HG02588 (cell line): ENCODE data around the gene PI4KA.
"Not testable (repeated sequence)": the region's sequence is repeated elsewhere in the genome, so short reads cannot be mapped to it uniquely, and the experiment has no call there.

Experiments
- ATAC-seq: cut with Tn5 transposase; IDR thresholded peaks from one replicate; pipeline ENCODE4 v1.9.1; 2021; ENCODE audit warnings: mild to moderate bottlenecking, moderate library complexity; ENCODE audit not compliant: unreplicated experiment

The PI4KA gene

DNA sequence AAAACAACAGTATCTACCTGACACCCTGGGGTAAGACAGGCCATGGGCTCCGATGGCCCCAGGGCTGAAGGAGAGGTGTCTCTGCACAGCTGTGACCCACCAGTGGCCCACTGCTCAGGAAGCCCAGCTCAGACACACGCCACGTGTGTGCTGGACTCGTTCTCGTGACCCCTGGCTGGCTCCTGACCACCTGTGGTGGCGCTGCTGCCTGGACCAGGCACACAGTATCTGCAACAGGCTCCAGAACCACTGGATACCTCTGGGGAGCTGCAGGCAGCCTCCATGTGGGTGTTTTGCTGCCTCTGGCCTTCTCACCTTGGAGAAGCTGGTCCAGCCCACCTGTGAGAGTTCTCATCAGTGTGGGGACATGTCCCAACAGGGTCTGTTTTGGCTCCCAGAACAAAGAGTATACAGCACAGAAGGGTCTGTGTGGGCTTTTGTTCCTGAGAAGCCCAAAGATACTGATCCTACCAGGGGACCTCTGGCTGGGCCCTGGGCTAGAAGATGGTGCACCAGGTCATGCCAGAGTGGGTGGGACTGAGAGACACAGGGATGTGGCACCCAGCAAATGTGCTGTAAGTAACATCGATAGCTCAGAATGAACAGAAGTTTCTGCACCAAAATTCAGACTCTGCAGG lies 106.4 kb downstream of the PI4KA start:
- ATAC-seq = no peak

DNA sequence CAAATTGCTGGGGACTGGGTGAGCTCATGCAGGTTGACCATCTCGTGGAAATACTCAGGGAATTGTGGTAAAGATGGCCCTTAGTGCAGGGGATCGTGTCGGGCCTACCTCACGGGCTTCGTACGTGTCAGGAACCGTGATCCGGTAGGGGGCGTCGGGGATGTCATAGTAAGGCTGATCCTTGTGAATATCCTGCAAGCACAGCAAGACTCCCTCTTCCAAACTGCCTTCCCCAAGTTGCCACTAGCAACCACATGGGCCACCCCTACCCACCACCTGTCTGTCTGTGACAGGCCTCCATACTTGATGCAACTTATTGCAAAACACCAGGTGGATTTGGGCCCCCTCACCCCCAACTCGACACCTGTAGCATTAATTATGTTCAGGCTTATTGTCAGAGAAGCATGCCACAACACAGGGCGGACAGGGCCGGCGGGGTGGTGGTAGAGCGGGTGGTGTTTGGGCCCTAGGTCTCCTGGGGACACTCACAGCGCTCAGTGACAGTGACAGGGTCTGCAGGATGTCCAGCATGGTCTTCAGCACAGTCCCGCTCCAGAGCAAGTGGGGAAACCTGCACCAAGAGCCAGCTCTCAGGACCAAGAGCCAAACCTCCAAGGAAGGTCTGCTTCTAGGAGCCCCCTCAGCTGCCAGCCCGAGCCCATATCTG lies 107.3 kb downstream of the PI4KA start:
- ATAC-seq = no peak

DNA sequence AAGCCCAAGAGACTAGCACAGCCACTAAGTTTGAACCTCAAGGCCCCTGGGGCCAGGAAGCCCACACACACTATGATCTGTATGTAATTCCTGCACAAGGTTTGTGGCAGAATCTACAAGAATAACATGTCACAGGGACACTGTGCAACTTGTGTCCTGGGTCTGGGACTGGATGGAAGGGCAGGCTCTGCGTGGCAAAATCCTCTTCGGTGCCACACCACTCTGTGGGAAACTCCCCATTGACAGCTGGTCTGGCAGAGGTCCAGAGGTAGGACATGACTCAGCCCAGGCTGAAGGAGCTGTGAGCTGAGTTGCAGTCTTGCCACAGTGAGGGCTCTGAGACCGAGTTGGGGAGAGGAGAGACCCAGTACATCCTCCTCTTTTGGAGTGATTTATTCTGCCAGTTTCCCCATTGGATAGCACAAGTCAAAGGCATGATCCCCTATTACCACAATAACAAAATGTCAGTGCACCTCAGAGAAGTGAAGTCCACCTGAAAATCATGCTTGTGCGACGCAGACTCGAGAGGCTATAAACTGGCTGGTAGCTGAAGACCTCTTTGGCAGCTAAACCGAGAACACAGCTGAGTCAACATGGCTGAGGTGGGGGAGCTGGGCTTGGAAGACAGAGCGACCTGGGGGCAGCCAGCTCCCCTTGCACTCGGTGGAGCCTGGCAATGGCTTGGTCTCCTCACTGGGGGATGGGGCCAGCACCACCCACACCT lies 108.0 kb downstream of the PI4KA start:
- peak; percentile 37 for ATAC-seq

DNA sequence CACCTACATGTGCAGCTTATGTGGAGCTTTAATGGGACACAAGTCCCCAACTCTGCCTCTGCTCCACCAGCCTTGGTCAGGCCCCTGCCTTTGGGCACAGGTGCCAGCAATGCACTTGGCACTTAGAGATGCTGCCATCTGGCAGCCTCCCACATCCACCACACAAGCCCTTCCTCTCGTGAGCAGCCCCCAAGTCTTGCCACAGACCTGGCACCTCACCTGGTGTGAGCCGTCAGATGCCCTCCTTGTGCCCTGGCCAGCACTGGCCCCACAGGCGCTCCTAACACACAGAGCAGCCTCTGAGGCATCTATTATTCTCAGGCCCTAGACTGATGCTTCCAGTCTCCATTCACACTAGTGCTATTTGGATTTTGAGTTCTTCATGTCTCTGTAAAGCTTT lies 109.2 kb downstream of the PI4KA start:
- ATAC-seq = no peak

DNA sequence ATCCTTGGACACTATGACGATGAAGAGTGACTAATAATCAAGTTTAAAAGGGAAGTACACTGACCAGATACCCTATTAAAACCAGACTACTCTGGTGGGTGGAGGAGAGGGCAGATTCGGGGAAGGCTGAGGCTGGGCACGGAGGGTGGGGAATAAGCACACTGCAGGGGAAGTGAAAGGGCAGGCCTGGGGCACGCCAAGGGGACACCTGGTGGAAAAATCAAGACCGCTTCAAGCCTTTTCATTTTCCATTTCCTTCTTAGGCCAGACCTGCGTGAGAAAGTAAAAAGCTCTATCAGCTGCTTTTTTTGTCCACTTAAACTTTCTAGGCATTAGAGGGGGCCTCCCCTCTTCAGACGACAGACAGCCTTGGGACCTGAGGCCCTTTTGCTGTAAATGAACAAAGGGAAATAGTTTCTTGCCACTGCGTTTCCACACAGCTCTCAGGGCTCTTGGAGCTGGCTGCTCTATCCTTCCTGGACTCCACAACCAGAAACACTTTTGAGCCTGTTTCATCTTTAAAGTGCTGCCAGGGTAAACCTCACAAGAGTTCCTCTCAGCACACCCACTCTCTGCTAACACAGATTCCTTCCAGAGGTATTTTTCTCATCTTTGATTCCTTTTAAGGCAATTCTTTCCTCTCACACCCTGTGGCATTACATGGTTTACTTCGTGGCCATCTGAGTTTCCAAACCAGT lies 109.7 kb downstream of the PI4KA start:
- peak; percentile 67 for ATAC-seq

DNA sequence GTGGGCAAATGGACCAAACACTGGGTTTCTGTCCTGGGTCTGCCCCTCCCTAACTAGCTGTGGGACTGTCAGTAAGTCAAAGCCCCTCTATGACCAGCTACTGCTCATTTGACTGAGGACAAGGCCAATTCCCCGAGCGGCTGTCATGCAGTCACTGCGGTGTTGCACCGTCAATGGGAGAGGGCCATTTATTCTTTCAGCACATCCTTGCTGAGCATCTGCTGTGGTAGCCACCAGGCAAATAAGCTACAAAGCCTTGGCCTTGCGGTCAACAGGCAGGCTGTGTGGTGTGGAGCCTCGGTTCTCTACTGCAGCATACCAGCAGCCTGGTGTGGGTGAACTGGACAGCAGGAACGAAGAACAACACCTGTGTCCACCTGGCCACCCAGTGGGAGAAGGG lies 110.5 kb downstream of the PI4KA start:
- no peak for ATAC-seq

DNA sequence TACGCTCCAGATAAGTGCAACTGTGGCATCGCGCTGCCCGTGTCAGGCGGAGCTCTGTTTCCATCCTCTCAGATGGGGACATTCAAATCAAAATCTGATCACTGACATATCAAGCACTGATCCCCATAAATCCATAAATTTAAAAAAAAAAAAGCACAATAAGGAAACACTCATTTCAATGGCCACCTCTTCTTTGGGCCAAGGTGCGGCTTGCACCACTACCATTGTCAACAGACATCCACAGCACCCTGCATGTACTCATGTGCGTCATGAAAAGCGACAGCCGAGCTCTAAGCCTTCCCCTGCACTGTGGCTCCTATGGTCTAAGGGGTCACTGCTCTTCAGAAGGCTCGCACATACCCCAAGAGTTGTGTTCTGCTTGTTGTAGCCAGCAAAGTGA lies 111.4 kb downstream of the PI4KA start:
- ATAC-seq = no peak

DNA sequence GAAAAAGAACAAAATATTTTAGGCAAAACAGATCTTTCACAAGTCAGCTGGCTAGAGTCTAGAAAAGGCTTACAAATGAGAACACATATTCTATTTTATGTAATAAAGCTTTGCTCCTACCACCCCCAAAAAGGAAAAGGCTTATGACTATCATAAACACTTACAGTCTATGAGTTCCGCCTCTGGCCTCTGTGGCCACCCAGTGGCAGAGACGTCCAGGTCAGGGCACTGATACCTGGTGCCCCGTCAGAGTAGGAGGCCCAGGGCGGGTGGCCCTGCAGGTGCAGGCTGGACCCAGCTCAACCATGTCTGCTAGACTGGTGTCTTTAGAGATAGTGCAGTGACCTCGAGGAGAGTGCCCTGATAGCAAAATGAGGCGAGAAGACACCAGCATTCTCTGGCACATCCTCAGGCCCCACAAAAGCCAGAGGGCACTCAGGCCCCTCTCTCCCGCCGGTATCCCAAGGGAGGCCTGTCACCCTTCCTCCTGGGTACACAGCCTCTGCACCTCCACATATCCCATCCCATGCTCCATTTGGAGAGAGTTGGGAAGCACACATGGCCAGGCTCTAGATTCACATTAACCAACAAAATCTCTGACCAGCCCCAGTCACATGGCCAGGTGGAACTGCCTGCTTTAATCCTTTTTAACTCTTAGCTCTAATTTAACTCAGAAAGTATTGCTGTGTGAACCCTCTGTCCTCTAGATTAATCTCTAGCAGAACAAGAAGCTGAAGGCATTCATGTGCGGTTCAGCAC lies 112.0 kb downstream of the PI4KA start:
- no peak for ATAC-seq

DNA sequence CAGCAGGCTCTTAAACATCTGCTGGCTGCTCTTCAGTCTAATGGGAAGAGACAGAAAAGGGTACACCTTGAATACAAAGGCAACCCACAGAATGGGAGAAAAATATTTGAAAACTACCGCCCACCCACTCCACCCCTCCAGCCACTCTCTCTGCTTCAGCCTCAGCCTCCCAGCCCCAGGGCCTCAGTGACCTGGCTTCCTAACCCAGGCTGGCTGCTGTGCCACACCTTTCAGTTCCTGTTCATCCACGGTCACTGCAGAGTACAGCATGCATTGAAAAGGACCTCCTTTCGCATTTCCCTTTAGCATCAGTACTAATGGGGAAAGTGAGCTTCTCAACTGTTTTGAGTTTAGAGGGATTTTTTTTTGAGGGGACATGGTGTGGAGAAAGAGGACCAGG lies 113.5 kb downstream of the PI4KA start:
- no peak for ATAC-seq

DNA sequence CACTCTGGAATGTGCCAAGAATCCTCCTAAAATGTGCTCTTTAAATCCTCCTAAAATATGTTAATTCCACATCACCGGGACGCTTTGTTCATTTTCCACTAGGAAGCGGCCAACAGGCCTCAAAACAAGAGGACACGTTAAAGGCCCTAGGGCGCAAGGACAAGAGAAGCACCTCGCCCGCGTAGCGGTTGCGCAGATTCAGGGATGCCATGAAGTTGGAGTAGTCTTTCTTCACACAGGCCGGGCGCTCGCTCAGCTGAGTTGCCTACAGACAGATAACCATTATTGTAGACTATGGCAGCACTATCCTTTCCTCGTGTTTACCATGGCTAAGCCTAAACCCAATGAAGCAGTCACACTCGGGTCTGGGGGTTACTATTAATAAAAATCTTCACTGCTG lies 114.2 kb downstream of the PI4KA start:
- ATAC-seq = no peak

DNA sequence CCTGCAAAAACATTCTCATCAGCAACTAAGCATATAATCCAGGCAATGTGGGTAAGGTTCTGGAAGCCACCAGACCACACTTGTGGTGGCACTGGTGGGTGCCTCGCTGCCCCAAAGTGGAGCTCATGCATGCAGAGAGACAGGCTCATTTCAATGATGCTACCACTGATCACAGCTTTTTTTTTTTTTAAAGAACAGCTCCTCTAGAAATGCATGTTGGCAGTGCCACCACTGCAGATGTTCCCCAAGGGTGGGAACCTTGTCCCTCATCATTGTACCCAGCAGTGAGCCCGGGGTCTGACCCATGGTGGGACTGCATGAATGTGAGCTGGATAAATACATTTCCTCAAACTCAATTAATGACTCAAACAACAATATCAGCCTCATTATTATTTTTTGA lies 115.8 kb downstream of the PI4KA start:
- no peak for ATAC-seq

DNA sequence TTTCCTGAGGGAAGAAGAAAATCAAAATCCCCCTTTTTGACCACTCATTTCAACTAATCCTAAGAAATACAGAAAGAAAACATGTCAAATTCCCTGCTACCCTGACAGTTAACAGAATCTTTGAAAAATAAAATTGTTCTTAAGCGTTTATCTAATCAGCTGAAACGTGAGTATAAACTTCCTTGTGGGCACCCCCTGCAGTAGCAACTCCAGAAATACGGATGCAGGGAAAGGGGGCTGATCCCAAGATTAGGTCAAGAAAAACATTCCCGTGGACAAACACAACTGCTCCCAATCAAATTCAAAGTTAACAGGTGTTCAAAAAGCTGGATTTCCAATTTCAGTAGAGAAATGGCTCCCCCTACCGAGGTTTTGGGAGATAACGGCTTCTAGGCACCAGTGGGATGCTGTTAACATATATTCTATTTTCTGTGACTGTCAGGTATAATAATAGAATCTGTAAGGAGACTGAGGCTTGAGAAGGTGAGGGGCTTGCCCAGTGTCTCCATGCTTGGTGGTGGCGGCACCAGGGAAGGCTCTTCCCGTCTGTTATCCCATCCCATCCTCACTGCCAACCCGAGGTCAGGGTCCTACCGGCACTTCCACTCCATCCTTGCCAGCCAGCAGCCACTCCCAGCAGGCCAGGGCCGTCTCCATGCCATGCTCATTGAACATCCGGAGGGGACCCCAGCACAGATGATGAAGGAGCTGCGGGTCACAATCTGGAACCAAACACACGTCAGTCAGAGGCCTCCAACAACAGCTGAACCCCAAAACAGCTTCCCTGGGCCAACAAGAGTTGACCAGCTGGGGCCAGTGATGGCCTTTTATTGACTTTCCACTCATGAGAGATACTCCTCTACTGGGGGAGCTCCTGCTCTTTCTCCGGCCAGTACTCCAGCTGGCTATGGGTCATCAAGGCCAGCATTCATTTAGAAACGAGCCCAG lies 116.7 kb downstream of the PI4KA start:
- ATAC-seq = no peak

DNA sequence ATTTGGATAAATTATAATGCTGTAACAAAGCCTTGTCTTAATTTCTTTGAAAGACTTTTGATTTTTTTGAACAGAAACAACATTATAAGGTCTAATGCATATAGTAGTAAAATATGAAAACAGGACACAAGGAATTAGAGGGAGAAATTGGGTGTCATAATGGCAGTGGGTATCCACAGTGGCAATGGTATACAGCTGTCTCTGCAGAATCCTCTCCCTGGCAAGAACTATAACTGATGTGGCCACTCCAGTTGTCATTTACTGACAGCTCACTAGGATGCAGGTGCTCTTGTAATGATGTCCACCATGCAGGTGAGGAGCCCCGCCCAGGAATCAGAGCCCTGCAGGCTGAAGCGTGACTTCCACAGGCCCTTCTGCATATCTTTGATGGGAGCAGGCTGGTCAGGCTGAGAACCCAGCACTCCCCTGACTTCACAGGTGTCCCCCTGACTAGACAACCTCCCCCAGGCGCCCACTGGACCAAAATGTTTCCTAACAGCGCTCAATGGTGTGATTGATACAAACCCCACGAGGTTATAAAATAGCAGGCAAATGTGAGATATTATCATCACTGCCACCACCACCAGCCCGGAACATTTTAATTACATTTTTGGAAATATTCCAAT lies 117.5 kb downstream of the PI4KA start:
- no peak for ATAC-seq

DNA sequence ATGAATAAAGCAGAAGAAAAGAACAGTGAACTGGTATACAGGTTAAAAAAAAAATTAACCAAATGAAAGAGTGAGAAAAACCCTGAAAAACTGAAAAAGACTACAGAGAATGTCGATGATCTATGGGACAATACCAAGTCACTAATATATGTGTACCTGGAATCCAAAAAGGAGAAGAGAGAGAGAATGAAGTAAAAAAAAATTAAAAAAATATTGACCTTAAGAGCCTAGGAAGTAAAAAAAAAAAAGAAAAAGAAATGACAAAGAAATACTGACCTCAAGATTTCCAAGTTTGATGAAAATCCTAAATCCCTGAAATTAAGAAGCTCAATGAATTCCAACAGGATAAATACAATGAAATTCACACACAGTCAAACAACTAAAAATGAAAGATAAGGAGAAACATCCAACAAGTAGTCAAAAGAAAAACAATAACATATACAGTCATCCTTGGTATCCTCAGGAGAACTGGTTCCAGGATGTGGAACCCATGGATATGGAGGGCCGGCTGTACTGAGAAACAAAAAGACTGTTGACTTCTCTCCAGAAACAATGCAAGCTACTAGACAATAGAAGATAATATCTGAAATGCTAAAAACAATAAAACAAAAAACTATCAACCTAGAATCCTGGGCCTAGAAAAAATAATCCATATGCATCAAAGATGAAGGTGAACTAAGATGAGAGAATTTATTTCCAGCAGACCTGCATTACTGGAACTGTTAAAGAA lies 118.2 kb downstream of the PI4KA start:
- no peak for ATAC-seq

DNA sequence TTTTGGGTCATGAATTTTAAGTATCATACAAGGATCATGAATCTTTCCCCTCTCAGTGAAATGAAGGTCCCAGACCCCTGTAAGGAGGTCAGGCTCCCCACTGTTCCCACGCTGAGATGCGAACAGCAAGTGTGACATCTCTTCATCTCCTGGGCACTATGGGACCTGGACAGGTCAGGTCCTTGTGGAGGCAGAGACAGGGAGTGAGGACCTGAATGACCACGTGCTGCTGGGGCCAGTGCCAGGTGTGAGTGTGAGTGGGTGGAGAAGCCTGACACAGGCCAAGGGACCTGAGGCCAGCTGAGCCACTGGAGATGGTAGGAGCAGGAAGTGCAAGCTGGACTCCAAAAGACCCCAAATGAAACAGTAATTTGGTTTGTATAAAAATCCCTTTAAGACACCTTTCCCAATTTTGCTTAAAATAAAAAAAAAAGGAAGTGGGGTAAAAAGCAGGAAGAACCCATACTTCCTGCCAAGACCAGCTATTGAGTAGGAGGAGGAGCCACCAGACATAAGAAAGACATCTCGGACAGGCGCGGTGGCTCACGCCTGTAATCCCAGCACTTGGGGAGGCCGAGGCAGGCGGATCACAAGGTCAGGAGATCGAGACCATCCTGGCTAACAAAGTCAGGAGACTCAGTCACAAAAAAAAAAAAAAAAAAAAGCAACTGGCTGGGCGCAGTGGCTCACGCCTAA lies 120.1 kb downstream of the PI4KA start:
- no peak for ATAC-seq

DNA sequence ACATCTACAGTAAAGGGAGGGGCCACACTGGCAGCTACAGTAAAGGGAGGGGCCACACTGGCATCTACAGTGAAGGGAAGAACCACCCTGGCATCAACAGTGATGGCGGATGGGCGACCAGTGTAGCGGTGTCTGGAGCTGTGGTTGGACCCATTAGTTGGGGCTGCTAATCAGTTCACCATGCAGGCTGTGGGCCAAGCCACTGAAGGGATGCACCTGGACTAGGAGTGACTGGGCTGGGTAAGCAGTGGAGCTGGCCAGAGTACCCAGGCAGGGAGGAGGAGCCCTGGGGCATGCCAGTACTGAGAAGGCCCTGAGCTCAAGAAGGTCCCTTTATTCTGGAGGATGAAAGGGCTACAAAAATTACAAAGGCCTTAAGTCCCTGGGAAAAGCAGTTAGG lies 121.7 kb downstream of the PI4KA start:
- not testable (repeated sequence) for ATAC-seq

DNA sequence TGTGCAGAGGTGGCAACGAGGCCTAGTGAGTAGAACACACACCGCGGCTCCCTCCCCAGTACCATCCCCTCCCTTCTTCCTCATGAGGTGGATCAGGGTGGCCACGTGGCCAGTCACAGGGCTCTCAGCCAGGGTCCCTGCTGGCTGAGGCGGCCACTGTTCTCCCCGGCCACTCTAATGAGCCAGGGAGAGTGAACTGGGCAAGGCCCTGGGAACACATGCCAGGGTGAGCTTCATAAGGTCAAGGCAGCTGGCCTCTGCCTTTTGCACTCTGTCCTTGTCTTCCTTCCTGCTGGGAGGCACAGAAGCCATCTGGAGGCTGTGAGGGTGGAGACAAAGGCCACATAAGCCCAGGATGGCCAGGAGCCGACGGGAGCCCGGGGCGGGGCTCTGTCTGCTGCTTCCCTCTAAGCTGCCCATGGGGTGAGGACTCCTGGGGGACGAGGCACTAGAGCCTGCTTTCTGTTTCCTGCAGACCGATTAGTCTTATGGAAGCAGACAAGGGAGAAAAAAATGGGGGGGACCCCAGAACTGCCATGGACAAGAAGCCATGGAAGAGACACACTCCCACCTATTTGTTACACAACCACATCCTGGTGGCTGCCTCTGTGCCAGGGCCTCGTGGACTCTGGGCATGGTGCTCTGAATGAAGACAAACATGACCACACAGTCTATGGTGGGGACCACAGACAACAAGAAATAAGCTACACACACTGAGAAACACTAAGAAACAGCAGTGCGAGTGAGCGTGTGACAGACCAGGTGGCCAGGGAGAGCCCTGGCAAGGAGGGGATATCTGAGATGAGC lies 123.1 kb downstream of the PI4KA start:
- not testable (repeated sequence) for ATAC-seq
